SIG-M5 (cell line): ENCODE measurements around the gene KRTAP10-6.
"Not testable (repeated sequence)": the region's sequence is repeated elsewhere in the genome, so short reads cannot be mapped to it uniquely, and the experiment has no call there.

ENCODE experiments used
- DNase-seq: peaks from one replicate; lab custom pipeline; 2025; lab: John Stamatoyannopoulos, UW

Gene KRTAP10-6

GRCh38 chr21:44592446-44593311 is at the start of gene KRTAP10-6:
Gene KRTAP10-6, minus strand, starts transcription at chr21:44592505. Its CDS starts 21 bp downstream, at chr21:44592484.
- no peak for DNase-seq

GRCh38 chr21:44640761-44641160 is 48.5 kb upstream of the KRTAP10-6 start:
- no peak for DNase-seq

GRCh38 chr21:44639331-44639655 is 47.0 kb upstream of the KRTAP10-6 start:
- no peak for DNase-seq

- DNase-seq: not testable (repeated sequence)
Observed at GRCh38 chr21:44638506-44639330, 46.4 kb upstream of the KRTAP10-6 start.

- not testable (repeated sequence) for DNase-seq
Observed at GRCh38 chr21:44637851-44638348, 45.6 kb upstream of the KRTAP10-6 start.

- DNase-seq: no peak
Observed at GRCh38 chr21:44637018-44637850, 44.9 kb upstream of the KRTAP10-6 start, which contains the start of gene KRTAP10-10. Gene KRTAP10-10, plus strand, starts transcription at chr21:44637356. Its CDS starts 62 bp downstream, at chr21:44637418.

- DNase-seq: no peak
Observed at GRCh38 chr21:44636209-44637017, 44.1 kb upstream of the KRTAP10-6 start.

GRCh38 chr21:44632067-44632466 is 39.8 kb upstream of the KRTAP10-6 start:
- no peak for DNase-seq

- no peak for DNase-seq
Observed at GRCh38 chr21:44630440-44630839, 38.1 kb upstream of the KRTAP10-6 start.

GRCh38 chr21:44628707-44629391 is 36.5 kb upstream of the KRTAP10-6 start:
- no peak for DNase-seq

GRCh38 chr21:44627831-44628233 is 35.5 kb upstream of the KRTAP10-6 start:
- not testable (repeated sequence) for DNase-seq

- DNase-seq: not testable (repeated sequence)
Observed at GRCh38 chr21:44627181-44627822, 35.0 kb upstream of the KRTAP10-6 start.

GRCh38 chr21:44626673-44627143 is 34.4 kb upstream of the KRTAP10-6 start, which contains the start of gene KRTAP10-9:
Gene KRTAP10-9, plus strand, starts transcription at chr21:44627093. Its CDS starts 79 bp downstream, at chr21:44627172.
- no peak for DNase-seq

- DNase-seq: no peak
Observed at GRCh38 chr21:44626262-44626661, 34.0 kb upstream of the KRTAP10-6 start.

GRCh38 chr21:44625756-44626155 is 33.5 kb upstream of the KRTAP10-6 start:
- no peak for DNase-seq

- no peak for DNase-seq
Observed at GRCh38 chr21:44623575-44623974, 31.3 kb upstream of the KRTAP10-6 start.

- no peak for DNase-seq
Observed at GRCh38 chr21:44619886-44620285, 27.6 kb upstream of the KRTAP10-6 start.

- DNase-seq: no peak
Observed at GRCh38 chr21:44618909-44619308, 26.6 kb upstream of the KRTAP10-6 start.

GRCh38 chr21:44618504-44618903 is 26.2 kb upstream of the KRTAP10-6 start:
- DNase-seq: no peak
